Measurements from ENCODE around the gene AMBP.

AMBP gene

GRCh38 chr9:114080195-114080772 is 2.2 kb upstream of the AMBP start:
- H3K4me2 ChIP-seq (ENCODE audit: low read depth, low read length) = no peak overlapping the region
- TF ChIP-seq, protein P1, sequence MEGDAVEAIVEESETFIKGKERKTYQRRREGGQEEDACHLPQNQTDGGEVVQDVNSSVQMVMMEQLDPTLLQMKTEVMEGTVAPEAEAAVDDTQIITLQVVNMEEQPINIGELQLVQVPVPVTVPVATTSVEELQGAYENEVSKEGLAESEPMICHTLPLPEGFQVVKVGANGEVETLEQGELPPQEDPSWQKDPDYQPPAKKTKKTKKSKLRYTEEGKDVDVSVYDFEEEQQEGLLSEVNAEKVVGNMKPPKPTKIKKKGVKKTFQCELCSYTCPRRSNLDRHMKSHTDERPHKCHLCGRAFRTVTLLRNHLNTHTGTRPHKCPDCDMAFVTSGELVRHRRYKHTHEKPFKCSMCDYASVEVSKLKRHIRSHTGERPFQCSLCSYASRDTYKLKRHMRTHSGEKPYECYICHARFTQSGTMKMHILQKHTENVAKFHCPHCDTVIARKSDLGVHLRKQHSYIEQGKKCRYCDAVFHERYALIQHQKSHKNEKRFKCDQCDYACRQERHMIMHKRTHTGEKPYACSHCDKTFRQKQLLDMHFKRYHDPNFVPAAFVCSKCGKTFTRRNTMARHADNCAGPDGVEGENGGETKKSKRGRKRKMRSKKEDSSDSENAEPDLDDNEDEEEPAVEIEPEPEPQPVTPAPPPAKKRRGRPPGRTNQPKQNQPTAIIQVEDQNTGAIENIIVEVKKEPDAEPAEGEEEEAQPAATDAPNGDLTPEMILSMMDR (IDR thresholded peaks at IDR 0.05; ENCODE audit: low read length) = no peak
- TF ChIP-seq EZH2 (optimal IDR thresholded peaks at IDR 0.05; ENCODE audit: low read depth, low read length) = no peak
- no peak for TF ChIP-seq EZH2phosphoT487 (IDR thresholded peaks at IDR 0.05; ENCODE audit: low read length)
- no peaks in the 10 kb centered on the region for H3F3A ChIP-seq (ENCODE audit: insufficient read depth, low read length)

DNA sequence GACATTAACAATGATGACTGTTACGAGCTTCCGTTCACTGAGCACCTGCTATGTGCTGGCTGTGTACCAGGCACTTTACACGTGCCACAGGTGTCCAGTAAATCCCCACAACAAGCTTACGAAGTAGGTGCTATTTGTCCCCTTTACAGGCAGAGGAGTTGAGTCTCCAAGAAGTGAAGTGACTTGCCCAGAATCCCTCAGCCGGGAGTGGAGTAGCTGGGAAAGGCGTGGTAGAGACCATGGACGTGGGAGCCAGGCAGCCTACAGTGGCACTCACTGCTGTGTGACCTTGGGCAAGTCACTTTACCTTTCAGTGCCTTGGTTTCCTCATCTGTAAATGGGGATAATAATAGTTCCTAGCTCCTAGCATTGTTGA is 669 bp upstream of the AMBP start:
- Histone ChIP-seq H3K4me1 (ENCODE audit: low read length) (no peaks in the 10 kb centered on the region), H3K36me3 (replicated peaks; ENCODE audit: insufficient read depth, low read length) (no peaks in the 10 kb centered on the region), H3K79me2 (ENCODE audit: low read length) (no peaks in the 10 kb centered on the region)

More at GRCh38 chr9:114080195-114080772, 2.2 kb upstream of the AMBP start:
- Histone ChIP-seq H3K9me3 (replicated peaks; ENCODE audit: insufficient read depth, low read length) (no peaks in the 10 kb centered on the region), H2AFZ (ENCODE audit: low read length) (no peak overlapping the region), H3K9ac (ENCODE audit: low read length) (no peak overlapping the region), H4K20me1 (ENCODE audit: insufficient read depth, low read length) (no peaks in the 10 kb centered on the region), H3K36me3 (replicated peaks; ENCODE audit: insufficient read depth, low read length) (no peaks in the 10 kb centered on the region), H3K4me3 (ENCODE audit: low read length) (no peak overlapping the region), H3K27me3 (replicated peaks; ENCODE audit: insufficient read depth, low read length) (no peaks in the 10 kb centered on the region), H3K79me2 (ENCODE audit: low read length) (no peaks in the 10 kb centered on the region), H3K27ac (ENCODE audit: low read length) (no peak overlapping the region), H3K9me2 (replicated peaks; ENCODE audit: insufficient read depth, low read length) (no peaks in the 10 kb centered on the region), H3K4me1 (ENCODE audit: low read length) (no peaks in the 10 kb centered on the region)
- no peak for DNase-seq

GRCh38 chr9:114077162-114077837 is 800 bp downstream of the AMBP start:
- no peaks in the 10 kb centered on the region for H3F3A ChIP-seq (ENCODE audit: insufficient read depth, low read length)
- TF ChIP-seq EZH2 (optimal IDR thresholded peaks at IDR 0.05; ENCODE audit: low read depth, low read length) = no peak
- TF ChIP-seq, protein P1 (IDR thresholded peaks at IDR 0.05; ENCODE audit: low read length) = no peak
- no peak for TF ChIP-seq EZH2phosphoT487 (IDR thresholded peaks at IDR 0.05; ENCODE audit: low read length)
- no peak overlapping the region for H2AFZ ChIP-seq (ENCODE audit: low read length)
- DNase-seq = no peak
- no peak overlapping the region for H3K27ac ChIP-seq (ENCODE audit: low read length)
- no peaks in the 10 kb centered on the region for H3K36me3 ChIP-seq (replicated peaks; ENCODE audit: insufficient read depth, low read length)
- no peaks in the 10 kb centered on the region for H3K79me2 ChIP-seq (ENCODE audit: low read length)
- H3K4me3 ChIP-seq (ENCODE audit: low read length) = no peak overlapping the region
- no peaks in the 10 kb centered on the region for H3K9me3 ChIP-seq (replicated peaks; ENCODE audit: insufficient read depth, low read length)
- no peaks in the 10 kb centered on the region for H3K4me1 ChIP-seq (ENCODE audit: low read length)
- no peaks in the 10 kb centered on the region for H3K9me2 ChIP-seq (replicated peaks; ENCODE audit: insufficient read depth, low read length)
- no peak overlapping the region for H3K4me2 ChIP-seq (ENCODE audit: low read depth, low read length)
- no peaks in the 10 kb centered on the region for H3K27me3 ChIP-seq (replicated peaks; ENCODE audit: insufficient read depth, low read length)
- H3K9ac ChIP-seq (ENCODE audit: low read length) = no peak overlapping the region
- H4K20me1 ChIP-seq (ENCODE audit: insufficient read depth, low read length) = no peaks in the 10 kb centered on the region

More for the DNA sequence above, 669 bp upstream of the AMBP start:
- Histone ChIP-seq H3K4me3 (ENCODE audit: low read length) (no peak overlapping the region), H4K20me1 (ENCODE audit: insufficient read depth, low read length) (no peaks in the 10 kb centered on the region), H3K27me3 (replicated peaks; ENCODE audit: insufficient read depth, low read length) (no peaks in the 10 kb centered on the region), H3K4me2 (ENCODE audit: low read depth, low read length) (no peak overlapping the region), H3K27ac (ENCODE audit: low read length) (no peak overlapping the region), H3F3A (ENCODE audit: insufficient read depth, low read length) (no peaks in the 10 kb centered on the region), H3K9ac (ENCODE audit: low read length) (no peak overlapping the region), H3K9me2 (replicated peaks; ENCODE audit: insufficient read depth, low read length) (no peaks in the 10 kb centered on the region), H3K9me3 (replicated peaks; ENCODE audit: insufficient read depth, low read length) (no peaks in the 10 kb centered on the region), H2AFZ (ENCODE audit: low read length) (no peak overlapping the region)
- TF ChIP-seq EZH2phosphoT487 (IDR thresholded peaks at IDR 0.05; ENCODE audit: low read length) = no peak
- no peak for TF ChIP-seq EZH2 (optimal IDR thresholded peaks at IDR 0.05; ENCODE audit: low read depth, low read length)
- TF ChIP-seq, protein P1 (IDR thresholded peaks at IDR 0.05; ENCODE audit: low read length) = no peak
- no peak for DNase-seq

All from MM.1S (cell line).